Astrocyte (in vitro differentiated cells and primary cell): ENCODE data around the gene IQCH. TPM values are rescaled to one million over a fixed set of nuclear protein-coding genes. Genes with fewer than 3 reads are reported as not detected.

Source experiments
- DNase-seq: peaks from one replicate; pipeline ENCODE4 v3.0.0-alpha.2; 2010; ENCODE audit warnings: low read depth
- FAIRE-seq: peaks from 2 replicates; lab custom pipeline; 2011; peaks lifted over from hg19 to GRCh38; lab: Jason Lieb, UNC
- H2AFZ ChIP-seq: 2 replicates; pipeline ENCODE4 v1.6.0; 2012; ENCODE audit warnings: low read depth, low read length, inconsistent platforms
- H3K27ac ChIP-seq: 2 replicates; pipeline ENCODE4 v1.5.1; 2011; ENCODE audit warnings: low read depth, low read length, inconsistent platforms
- H3K27me3 ChIP-seq: 2 replicates; pipeline ENCODE4 v1.6.0; 2011; ENCODE audit warnings: low read length, inconsistent platforms; ENCODE audit not compliant: insufficient read depth
- H3K36me3 ChIP-seq: 2 replicates; pipeline ENCODE4 v1.5.1; 2011; ENCODE audit warnings: low read length, inconsistent platforms; ENCODE audit not compliant: insufficient read depth
- H3K4me1 ChIP-seq: 2 replicates; pipeline ENCODE4 v1.5.1; 2011; ENCODE audit warnings: low read length, inconsistent platforms; ENCODE audit not compliant: insufficient read depth
- H3K4me2 ChIP-seq: 2 replicates; pipeline ENCODE4 v1.6.0; 2012; ENCODE audit warnings: low read length, inconsistent platforms
- H3K4me3 ChIP-seq: 2 replicates; pipeline ENCODE4 v1.5.1; 2011; ENCODE audit warnings: low read depth, mild to moderate bottlenecking, low read length, inconsistent platforms; ENCODE audit not compliant: insufficient read depth
- H3K79me2 ChIP-seq: 2 replicates; pipeline ENCODE4 v1.6.0; 2012; ENCODE audit warnings: mild to moderate bottlenecking, low read length, inconsistent platforms; ENCODE audit not compliant: insufficient read depth
- H3K9ac ChIP-seq: 2 replicates; pipeline ENCODE4 v1.6.0; 2012; ENCODE audit warnings: mild to moderate bottlenecking, low read length, inconsistent platforms
- H3K9me3 ChIP-seq: 2 replicates; pipeline ENCODE4 v1.5.1; 2012; ENCODE audit warnings: low read depth, mild to moderate bottlenecking, low read length, inconsistent platforms; ENCODE audit not compliant: insufficient read depth
- H4K20me1 ChIP-seq: 2 replicates; pipeline ENCODE4 v1.6.0; 2012; ENCODE audit warnings: low read length, inconsistent platforms; ENCODE audit not compliant: insufficient read depth
- H3K27ac Mint-ChIP-seq: one replicate; pipeline ENCODE4 v1.8.0; 2021; ENCODE audit warnings: mild to moderate bottlenecking, mixed read lengths; ENCODE audit not compliant: unreplicated experiment
- H3K27me3 Mint-ChIP-seq: one replicate; pipeline ENCODE4 v1.8.0; 2021; ENCODE audit warnings: low read depth, mixed read lengths; ENCODE audit not compliant: unreplicated experiment
- H3K36me3 Mint-ChIP-seq: one replicate; pipeline ENCODE4 v1.8.0; 2021; ENCODE audit warnings: low read depth, mixed read lengths; ENCODE audit not compliant: unreplicated experiment
- H3K4me1 Mint-ChIP-seq: one replicate; pipeline ENCODE4 v1.8.0; 2021; ENCODE audit warnings: low read depth, mixed read lengths; ENCODE audit not compliant: unreplicated experiment
- H3K4me3 Mint-ChIP-seq: one replicate; pipeline ENCODE4 v1.8.0; 2021; ENCODE audit warnings: mild to moderate bottlenecking, moderate library complexity, mixed read lengths; ENCODE audit not compliant: unreplicated experiment
- H3K9me3 Mint-ChIP-seq: one replicate; pipeline ENCODE4 v1.8.0; 2021; ENCODE audit warnings: mild to moderate bottlenecking, mixed read lengths; ENCODE audit not compliant: unreplicated experiment
- EZH2 ChIP-seq: IDR thresholded peaks from 2 replicates; pipeline ENCODE4 v1.6.1; 2012; ENCODE audit warnings: mild to moderate bottlenecking, low read length, inconsistent platforms; ENCODE audit not compliant: insufficient read depth
- total RNA-seq: library from RNA; stranded (reverse); gene quantifications from 2 replicates; pipeline ENCODE4 v1.2.1, GENCODE V29; 2021
- TF ChIP-seq, protein P1 (sequence below): IDR thresholded peaks from 2 replicates; pipeline ENCODE4 v1.5.1; 2011; ENCODE audit warnings: low read depth, mild to moderate bottlenecking, inconsistent platforms, low read length, moderate library complexity; ENCODE audit not compliant: insufficient read depth

Gene IQCH
- total RNA-seq, 1 donor from 2014 or later = 2.7 TPM

DNA sequence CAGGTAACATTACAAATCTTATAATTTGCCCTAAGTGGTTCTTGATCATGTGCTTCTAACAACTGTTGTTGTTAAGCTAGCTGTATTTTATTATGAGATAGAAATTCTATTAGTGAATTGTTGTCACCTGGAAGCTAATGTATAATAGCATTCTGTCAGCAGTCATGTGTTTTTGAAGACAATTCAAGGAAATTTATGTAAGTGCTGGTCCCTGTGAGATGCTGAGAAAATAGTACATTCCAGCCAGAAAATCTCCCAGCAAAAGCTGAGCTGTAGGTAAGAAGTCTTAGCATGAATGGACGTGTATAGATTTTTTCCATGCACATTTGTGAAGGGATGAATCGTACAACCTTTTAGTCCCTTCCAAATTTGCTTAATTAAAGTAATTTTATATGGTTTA, 146.3 kb downstream of the IQCH start:
- H3K36me3 ChIP-seq = no peaks in the 10 kb centered on the region
- H3K9ac ChIP-seq = no peak overlapping the region
- FAIRE-seq (no peak), DNase-seq (no peak)
- H3K27ac ChIP-seq = no peak overlapping the region
- no peak overlapping the region for H2AFZ ChIP-seq
- Mint-ChIP-seq H3K4me1 (peaks cover 8% of the 10 kb centered on the region), H3K27ac (no peak overlapping the region), H3K36me3 (no peaks in the 10 kb centered on the region), H3K9me3 (no peaks in the 10 kb centered on the region), H3K27me3 (peaks cover 25% of the 10 kb centered on the region), H3K4me3 (no peak overlapping the region)
- H3K4me1 ChIP-seq = peaks cover 7% of the 10 kb centered on the region
- peaks cover 3% of the 10 kb centered on the region for H4K20me1 ChIP-seq
- no peaks in the 10 kb centered on the region for H3K9me3 ChIP-seq
- no peak for TF ChIP-seq EZH2
- TF ChIP-seq, protein P1, sequence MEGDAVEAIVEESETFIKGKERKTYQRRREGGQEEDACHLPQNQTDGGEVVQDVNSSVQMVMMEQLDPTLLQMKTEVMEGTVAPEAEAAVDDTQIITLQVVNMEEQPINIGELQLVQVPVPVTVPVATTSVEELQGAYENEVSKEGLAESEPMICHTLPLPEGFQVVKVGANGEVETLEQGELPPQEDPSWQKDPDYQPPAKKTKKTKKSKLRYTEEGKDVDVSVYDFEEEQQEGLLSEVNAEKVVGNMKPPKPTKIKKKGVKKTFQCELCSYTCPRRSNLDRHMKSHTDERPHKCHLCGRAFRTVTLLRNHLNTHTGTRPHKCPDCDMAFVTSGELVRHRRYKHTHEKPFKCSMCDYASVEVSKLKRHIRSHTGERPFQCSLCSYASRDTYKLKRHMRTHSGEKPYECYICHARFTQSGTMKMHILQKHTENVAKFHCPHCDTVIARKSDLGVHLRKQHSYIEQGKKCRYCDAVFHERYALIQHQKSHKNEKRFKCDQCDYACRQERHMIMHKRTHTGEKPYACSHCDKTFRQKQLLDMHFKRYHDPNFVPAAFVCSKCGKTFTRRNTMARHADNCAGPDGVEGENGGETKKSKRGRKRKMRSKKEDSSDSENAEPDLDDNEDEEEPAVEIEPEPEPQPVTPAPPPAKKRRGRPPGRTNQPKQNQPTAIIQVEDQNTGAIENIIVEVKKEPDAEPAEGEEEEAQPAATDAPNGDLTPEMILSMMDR = no peak
- no peak overlapping the region for H3K4me2 ChIP-seq
- peaks cover 5% of the 10 kb centered on the region for H3K27me3 ChIP-seq
- H3K79me2 ChIP-seq = no peaks in the 10 kb centered on the region
- no peak overlapping the region for H3K4me3 ChIP-seq

DNA sequence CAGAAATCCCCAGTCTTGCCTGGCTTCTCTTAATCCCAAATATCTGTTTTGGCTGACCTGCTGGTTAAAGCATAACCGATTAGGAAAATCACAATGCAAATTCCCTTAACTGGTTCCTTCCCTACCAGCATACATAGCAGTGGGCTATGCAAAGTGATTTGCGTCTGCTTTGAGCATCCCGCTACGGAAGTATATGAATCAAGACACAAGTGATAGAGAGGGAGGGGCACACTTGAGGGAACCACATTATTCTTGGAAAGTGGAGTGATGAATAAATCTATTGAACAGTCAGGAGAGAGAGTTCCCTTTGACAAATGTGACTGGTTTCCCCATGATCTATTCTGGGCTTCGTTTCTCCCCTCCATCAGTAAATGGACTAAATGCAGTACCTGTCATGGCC, 146.8 kb downstream of the IQCH start:
- no peak overlapping the region for H3K4me3 Mint-ChIP-seq
- no peak overlapping the region for H3K27ac Mint-ChIP-seq
- H3K36me3 ChIP-seq = no peaks in the 10 kb centered on the region

More for the DNA sequence above, 146.8 kb downstream of the IQCH start:
- Histone ChIP-seq H3K27ac (no peak overlapping the region), H4K20me1 (peaks cover 3% of the 10 kb centered on the region), H3K4me3 (no peak overlapping the region), H2AFZ (no peak overlapping the region), H3K79me2 (no peaks in the 10 kb centered on the region), H3K4me2 (no peak overlapping the region), H3K9ac (no peak overlapping the region), H3K4me1 (peaks cover 8% of the 10 kb centered on the region), H3K9me3 (no peaks in the 10 kb centered on the region), H3K27me3 (peaks cover 5% of the 10 kb centered on the region)
- H3K9me3 Mint-ChIP-seq = no peaks in the 10 kb centered on the region
- H3K36me3 Mint-ChIP-seq = no peaks in the 10 kb centered on the region
- TF ChIP-seq, protein P1 = no peak
- TF ChIP-seq EZH2 = no peak
- no peak for FAIRE-seq
- DNase-seq = no peak
- peaks cover 10% of the 10 kb centered on the region for H3K4me1 Mint-ChIP-seq
- peaks cover 21% of the 10 kb centered on the region for H3K27me3 Mint-ChIP-seq
